Measurements from ENCODE around the gene NOP53. TPM values are rescaled to one million over a fixed set of nuclear protein-coding genes. Genes with fewer than 3 reads are reported as not detected.
A peak's percentile ranks its signal among the peaks of the same experiment; 100 is the strongest.

Gene NOP53
- total RNA-seq, 6 donors from 2014 or later: 261 to 432 (median 282) TPM

GRCh38 chr19:47765523-47766358 lies 20.4 kb downstream of the NOP53 start:
- DNase-seq (peak; percentile 51 to 87), ATAC-seq (ENCODE audit: low FRiP score in 2 of 2) (peak; percentile 68 to 76)
- Histone ChIP-seq H3K36me3 (no peaks in the 10 kb centered on the region), H3K4me1 (no peaks in the 10 kb centered on the region), H3K4me3 (no peak overlapping the region), H3K27ac (no peak overlapping the region), H3K27me3 (no peaks in the 10 kb centered on the region), H3K9me3 (no peaks in the 10 kb centered on the region)
- WGBS, 2 donors: 41 to 43% methylated on average over 12 to 19 of the region's 19 CpGs
- TF ChIP-seq CTCF (IDR thresholded peaks at IDR 0.05): peak; percentile 54 to 84 (median 70)
- TF ChIP-seq POLR2AphosphoS5 (IDR thresholded peaks at IDR 0.05): no peak
- no peak for TF ChIP-seq POLR2A (IDR thresholded peaks at IDR 0.05)
- no peak for TF ChIP-seq EP300 (IDR thresholded peaks at IDR 0.05)

GRCh38 chr19:47766359-47766620 lies 20.9 kb downstream of the NOP53 start:
- H3K36me3 ChIP-seq: no peaks in the 10 kb centered on the region
- DNase-seq (no peak), ATAC-seq (ENCODE audit: low FRiP score in 2 of 2) (no peak)
- H3K27me3 ChIP-seq: no peaks in the 10 kb centered on the region
- no peak overlapping the region for H3K27ac ChIP-seq
- no peaks in the 10 kb centered on the region for H3K4me1 ChIP-seq
- no peaks in the 10 kb centered on the region for H3K9me3 ChIP-seq
- no peak overlapping the region for H3K4me3 ChIP-seq
- no peak for TF ChIP-seq POLR2AphosphoS5 (IDR thresholded peaks at IDR 0.05)
- no peak for TF ChIP-seq EP300 (IDR thresholded peaks at IDR 0.05)
- TF ChIP-seq POLR2A (IDR thresholded peaks at IDR 0.05): no peak
- no peak for TF ChIP-seq CTCF (IDR thresholded peaks at IDR 0.05)
- WGBS, 2 donors: 50 to 87% methylated on average over 2 to 6 of the region's 7 CpGs

GRCh38 chr19:47766670-47767069 lies 21.3 kb downstream of the NOP53 start:
- Histone ChIP-seq H3K27ac (no peak overlapping the region), H3K9me3 (no peaks in the 10 kb centered on the region), H3K27me3 (no peaks in the 10 kb centered on the region), H3K4me1 (no peaks in the 10 kb centered on the region), H3K36me3 (no peaks in the 10 kb centered on the region), H3K4me3 (no peak overlapping the region)
- ATAC-seq (ENCODE audit: low FRiP score in 2 of 2): no peak
- 86 to 93% methylated on average over 7 of the region's 7 CpGs for WGBS, 2 donors
- TF ChIP-seq POLR2A (IDR thresholded peaks at IDR 0.05) (no peak), POLR2AphosphoS5 (IDR thresholded peaks at IDR 0.05) (no peak), CTCF (IDR thresholded peaks at IDR 0.05) (no peak), EP300 (IDR thresholded peaks at IDR 0.05) (no peak)
- DNase-seq: no peak

- ATAC-seq (ENCODE audit: low FRiP score in 2 of 2) (no peak), DNase-seq (no peak)
- no peaks in the 10 kb centered on the region for H3K4me1 ChIP-seq
- H3K36me3 ChIP-seq: no peaks in the 10 kb centered on the region
- TF ChIP-seq POLR2A (IDR thresholded peaks at IDR 0.05): no peak
- TF ChIP-seq EP300 (IDR thresholded peaks at IDR 0.05): no peak
- no peak for TF ChIP-seq CTCF (IDR thresholded peaks at IDR 0.05)
- H3K9me3 ChIP-seq: no peaks in the 10 kb centered on the region
- no peak overlapping the region for H3K4me3 ChIP-seq
- H3K27me3 ChIP-seq: no peaks in the 10 kb centered on the region
- 88 to 97% methylated on average over 2 of the region's 2 CpGs for WGBS, 2 donors
- no peak overlapping the region for H3K27ac ChIP-seq
These were observed 22.0 kb downstream of the NOP53 start for GRCh38 chr19:47767349-47767748.

GRCh38 chr19:47768604-47769003 lies 23.3 kb downstream of the NOP53 start:
- no peaks in the 10 kb centered on the region for H3K4me1 ChIP-seq
- H3K36me3 ChIP-seq: no peaks in the 10 kb centered on the region
- no peaks in the 10 kb centered on the region for H3K9me3 ChIP-seq
- H3K27ac ChIP-seq: no peak overlapping the region
- ATAC-seq (ENCODE audit: low FRiP score in 2 of 2): no peak
- TF ChIP-seq POLR2AphosphoS5 (IDR thresholded peaks at IDR 0.05) (no peak), EP300 (IDR thresholded peaks at IDR 0.05) (no peak), CTCF (IDR thresholded peaks at IDR 0.05) (no peak)
- DNase-seq: no peak
- 73 to 83% methylated on average over 2 of the region's 2 CpGs for WGBS, 2 donors
- no peak overlapping the region for H3K4me3 ChIP-seq
- no peaks in the 10 kb centered on the region for H3K27me3 ChIP-seq
